ENCODE results near the gene B4GALT5. TPM values are rescaled to one million over a fixed set of nuclear protein-coding genes. Genes with fewer than 3 reads are reported as not detected.

Gene B4GALT5
- total RNA-seq, 1 experiment from 2014 or later, result 77.0 TPM

DNA sequence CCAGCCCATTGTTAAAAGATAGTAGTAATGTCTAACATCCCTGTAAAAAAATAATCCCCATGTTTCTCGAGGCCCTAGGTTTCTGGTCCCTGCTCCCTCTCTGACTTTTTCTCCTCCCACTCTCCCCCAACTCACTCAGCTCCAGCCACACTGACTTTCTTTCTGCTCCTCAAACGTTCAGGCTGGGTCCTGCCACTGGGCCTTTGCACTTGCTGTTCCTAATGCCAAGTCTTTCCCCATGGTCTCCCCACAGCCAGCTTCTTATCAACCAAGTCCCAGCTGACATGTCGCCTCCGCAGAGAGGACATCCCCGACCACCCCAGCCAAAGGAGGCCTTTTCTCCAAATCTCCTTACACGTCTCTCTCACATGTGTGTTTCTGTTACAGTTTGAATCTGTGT is 123.9 kb downstream of the B4GALT5 start:
- Histone ChIP-seq H3K9me3 (ENCODE audit: control insufficient read depth, low read depth, low read length) (no peaks in the 10 kb centered on the region), H2BK20ac (ENCODE audit: low read depth, low read length, poor library complexity, severe bottlenecking) (no peak overlapping the region), H2AFZ (ENCODE audit: low read length) (no peak overlapping the region), H2BK15ac (ENCODE audit: low read depth, low read length) (no peak overlapping the region), H3K23ac (ENCODE audit: insufficient read length, low read depth, low read length) (no peak overlapping the region), H4K8ac (replicated peaks; ENCODE audit: insufficient read length, low read depth, low read length) (no peak overlapping the region), H3T11ph (ENCODE audit: low read length) (no peak overlapping the region), H2AK5ac (ENCODE audit: insufficient read length, low read length) (no peak overlapping the region), H3K23me2 (ENCODE audit: insufficient read length, low read depth, low read length, poor library complexity, severe bottlenecking) (no peaks in the 10 kb centered on the region), H3K56ac (ENCODE audit: insufficient read length, low read depth, low read length) (no peak overlapping the region), H4K5ac (ENCODE audit: insufficient read length, low read depth, low read length) (no peak overlapping the region), H3K4me2 (ENCODE audit: insufficient read depth, insufficient read length, low read length) (no peak overlapping the region), H2BK5ac (ENCODE audit: insufficient read length, low read length) (no peak overlapping the region), H3K4ac (ENCODE audit: low read depth, low read length) (no peak overlapping the region), H3K18ac (ENCODE audit: insufficient read length, low read depth, low read length) (no peak overlapping the region), H4K91ac (ENCODE audit: insufficient read length, low read depth, low read length) (no peak overlapping the region), H3K27ac (ENCODE audit: insufficient read length, low read depth, low read length) (no peak overlapping the region), H3K14ac (ENCODE audit: insufficient read depth, low read length) (no peak overlapping the region), H4K20me1 (ENCODE audit: control insufficient read depth, insufficient read depth, insufficient read length) (no peaks in the 10 kb centered on the region), H3K9ac (ENCODE audit: extremely low read depth, insufficient read length, low read length) (no peak overlapping the region), H2BK120ac (ENCODE audit: low read depth, low read length, poor library complexity, severe bottlenecking) (no peak overlapping the region), H3K79me2 (ENCODE audit: insufficient read depth, low read length) (no peaks in the 10 kb centered on the region), H2BK12ac (ENCODE audit: insufficient read length, low read depth, low read length) (no peak overlapping the region), H3K4me1 (ENCODE audit: insufficient read depth, low read length) (no peaks in the 10 kb centered on the region), H3K27me3 (ENCODE audit: insufficient read depth, low read length) (no peaks in the 10 kb centered on the region), H3K79me1 (ENCODE audit: insufficient read depth, low read depth, low read length, poor library complexity, severe bottlenecking) (no peaks in the 10 kb centered on the region)
- no peaks in the 10 kb centered on the region for H3K36me3 Mint-ChIP-seq (ENCODE audit: insufficient read depth in 1 of 3, low read depth in 3 of 3)
- no peak for DNase-seq
- H3K4me1 Mint-ChIP-seq, result peaks cover 3 to 7% of the 10 kb centered on the region in 2 experiments; a peak in 2 of 4 replicates
- no peak overlapping the region; a peak in 1 of 7 replicates for H3K27ac Mint-ChIP-seq
- H3K9me3 Mint-ChIP-seq, result no peaks in the 10 kb centered on the region; a peak in 1 of 5 replicates
- H3K27me3 Mint-ChIP-seq (ENCODE audit: low read depth), result peaks cover 5% of the 10 kb centered on the region
- TF ChIP-seq, protein P1, sequence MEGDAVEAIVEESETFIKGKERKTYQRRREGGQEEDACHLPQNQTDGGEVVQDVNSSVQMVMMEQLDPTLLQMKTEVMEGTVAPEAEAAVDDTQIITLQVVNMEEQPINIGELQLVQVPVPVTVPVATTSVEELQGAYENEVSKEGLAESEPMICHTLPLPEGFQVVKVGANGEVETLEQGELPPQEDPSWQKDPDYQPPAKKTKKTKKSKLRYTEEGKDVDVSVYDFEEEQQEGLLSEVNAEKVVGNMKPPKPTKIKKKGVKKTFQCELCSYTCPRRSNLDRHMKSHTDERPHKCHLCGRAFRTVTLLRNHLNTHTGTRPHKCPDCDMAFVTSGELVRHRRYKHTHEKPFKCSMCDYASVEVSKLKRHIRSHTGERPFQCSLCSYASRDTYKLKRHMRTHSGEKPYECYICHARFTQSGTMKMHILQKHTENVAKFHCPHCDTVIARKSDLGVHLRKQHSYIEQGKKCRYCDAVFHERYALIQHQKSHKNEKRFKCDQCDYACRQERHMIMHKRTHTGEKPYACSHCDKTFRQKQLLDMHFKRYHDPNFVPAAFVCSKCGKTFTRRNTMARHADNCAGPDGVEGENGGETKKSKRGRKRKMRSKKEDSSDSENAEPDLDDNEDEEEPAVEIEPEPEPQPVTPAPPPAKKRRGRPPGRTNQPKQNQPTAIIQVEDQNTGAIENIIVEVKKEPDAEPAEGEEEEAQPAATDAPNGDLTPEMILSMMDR (conservative IDR thresholded peaks at IDR 0.05), result no peak
- no CpG with 5 or more reads among the region's 6 CpGs for WGBS (ENCODE audit: extremely low coverage, insufficient read length, low lambda C conversion rate)
- no peak overlapping the region for H3K4me3 Mint-ChIP-seq
